ENCODE data around the gene CEP112.

- TF ChIP-seq CTCF (IDR thresholded peaks at IDR 0.05) (no peak), POLR2A (IDR thresholded peaks at IDR 0.05) (no peak)
These were observed 590.1 kb downstream of the CEP112 start for GRCh38 chr17:65601881-65602280.

Data from testis (tissue), 2 donors.